ENCODE data around the gene MAPK10. TPM values are rescaled to one million over a fixed set of nuclear protein-coding genes. Genes with fewer than 3 reads are reported as not detected.

MAPK10 gene
- total RNA-seq, 2 experiments from 2014 or later: 0.28 to 0.36 TPM

DNA sequence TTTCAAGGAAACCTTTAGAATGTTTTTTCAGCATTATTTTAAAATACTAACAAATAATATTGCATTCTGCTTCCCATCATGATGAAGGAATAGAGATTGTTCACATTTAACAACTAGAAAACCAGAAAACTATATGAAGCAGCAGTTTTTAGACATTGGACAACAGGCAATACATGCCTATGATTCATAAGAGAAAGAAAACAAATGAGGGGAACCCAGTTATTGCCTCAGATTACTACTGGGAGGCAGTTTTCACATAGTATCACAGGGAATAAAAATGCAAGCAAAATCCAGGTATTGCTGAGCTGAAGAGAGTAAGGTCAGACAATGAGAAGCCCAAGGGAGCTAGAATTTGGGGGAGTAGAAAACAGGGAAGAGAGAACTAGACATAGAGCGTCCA lies 373.6 kb downstream of the MAPK10 start:
- Histone ChIP-seq H3K27ac (ENCODE audit: low read depth in 1 of 2, low read length in 2 of 2) (no peak overlapping the region), H3K9me3 (ENCODE audit: control insufficient read depth in 1 of 2, insufficient read depth in 1 of 2, low read length in 2 of 2) (no peaks in the 10 kb centered on the region), H3K36me3 (ENCODE audit: insufficient read depth, low read length) (no peaks in the 10 kb centered on the region), H3K4me1 (ENCODE audit: insufficient read depth, low read length) (no peaks in the 10 kb centered on the region), H3K27me3 (ENCODE audit: control insufficient read depth in 1 of 2, insufficient read depth in 2 of 2, low read length in 2 of 2) (no peaks in the 10 kb centered on the region), H3K4me3 (ENCODE audit: low read length) (no peak overlapping the region)
- POLR2A ChIA-PET: no interaction called here
- ATAC-seq (ENCODE audit: poor library complexity) (no peak), DNase-seq (no peak)
- H3K4me1 Mint-ChIP-seq (ENCODE audit: low read depth): no peaks in the 10 kb centered on the region
- peaks cover 2% of the 10 kb centered on the region for H3K9me3 Mint-ChIP-seq
- H3K36me3 Mint-ChIP-seq (ENCODE audit: low read depth): no peaks in the 10 kb centered on the region
- intact Hi-C loops (cut with DNase I, micrococcal nuclease): no loop called here
- no peaks in the 10 kb centered on the region for H3K27me3 Mint-ChIP-seq
- no peak overlapping the region for H3K27ac Mint-ChIP-seq
- TF ChIP-seq, protein P1, sequence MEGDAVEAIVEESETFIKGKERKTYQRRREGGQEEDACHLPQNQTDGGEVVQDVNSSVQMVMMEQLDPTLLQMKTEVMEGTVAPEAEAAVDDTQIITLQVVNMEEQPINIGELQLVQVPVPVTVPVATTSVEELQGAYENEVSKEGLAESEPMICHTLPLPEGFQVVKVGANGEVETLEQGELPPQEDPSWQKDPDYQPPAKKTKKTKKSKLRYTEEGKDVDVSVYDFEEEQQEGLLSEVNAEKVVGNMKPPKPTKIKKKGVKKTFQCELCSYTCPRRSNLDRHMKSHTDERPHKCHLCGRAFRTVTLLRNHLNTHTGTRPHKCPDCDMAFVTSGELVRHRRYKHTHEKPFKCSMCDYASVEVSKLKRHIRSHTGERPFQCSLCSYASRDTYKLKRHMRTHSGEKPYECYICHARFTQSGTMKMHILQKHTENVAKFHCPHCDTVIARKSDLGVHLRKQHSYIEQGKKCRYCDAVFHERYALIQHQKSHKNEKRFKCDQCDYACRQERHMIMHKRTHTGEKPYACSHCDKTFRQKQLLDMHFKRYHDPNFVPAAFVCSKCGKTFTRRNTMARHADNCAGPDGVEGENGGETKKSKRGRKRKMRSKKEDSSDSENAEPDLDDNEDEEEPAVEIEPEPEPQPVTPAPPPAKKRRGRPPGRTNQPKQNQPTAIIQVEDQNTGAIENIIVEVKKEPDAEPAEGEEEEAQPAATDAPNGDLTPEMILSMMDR (IDR thresholded peaks at IDR 0.05): no peak
- no peak overlapping the region for H3K4me3 Mint-ChIP-seq
- CTCF ChIA-PET: no interaction called here

DNA sequence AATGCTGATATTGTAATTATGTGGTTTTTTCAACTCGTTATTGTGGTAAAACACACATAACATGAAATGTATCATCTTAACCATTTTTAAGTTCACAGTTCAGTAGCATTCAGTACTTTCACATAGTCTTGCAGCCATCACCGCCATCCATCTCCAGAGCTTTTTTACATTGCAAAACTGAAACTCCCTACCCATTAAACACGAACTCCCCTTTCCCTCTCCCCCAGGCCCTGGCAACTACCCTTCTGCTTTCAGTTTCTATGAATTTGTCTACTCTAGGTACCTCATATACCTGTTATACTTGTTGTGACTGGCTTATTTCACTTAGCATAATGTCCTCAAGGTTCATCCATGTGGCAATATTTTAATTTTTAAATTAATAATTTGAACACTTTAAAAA lies 380.6 kb downstream of the MAPK10 start:
- POLR2A ChIA-PET: no interaction called here
- no peaks in the 10 kb centered on the region for H3K36me3 ChIP-seq (ENCODE audit: insufficient read depth, low read length)
- no peak for ATAC-seq (ENCODE audit: poor library complexity)

DNA sequence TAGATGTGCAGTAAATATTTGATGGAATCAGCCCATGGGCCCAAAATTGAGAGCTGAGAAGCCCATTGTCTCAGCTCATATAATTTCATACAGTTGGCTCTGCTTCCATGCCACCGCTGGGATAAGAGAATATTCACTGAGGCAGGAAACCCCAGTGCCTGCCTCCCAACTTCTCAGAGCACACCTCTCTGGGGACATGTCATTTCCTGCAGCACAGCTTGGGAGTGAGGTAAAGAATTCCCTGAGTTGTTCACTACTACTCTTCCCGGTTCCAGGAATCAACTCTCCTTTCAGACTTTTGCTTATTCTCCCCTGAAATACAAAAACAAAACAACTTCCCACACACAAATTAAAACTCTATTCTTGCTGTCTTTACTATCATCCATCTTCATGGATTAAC lies 389.3 kb downstream of the MAPK10 start:
- POLR2A ChIA-PET: no interaction called here

More for the DNA sequence above, 380.6 kb downstream of the MAPK10 start:
- no peak for DNase-seq
- TF ChIP-seq, protein P1 (IDR thresholded peaks at IDR 0.05): no peak
- CTCF ChIA-PET: no interaction called here
- no peak overlapping the region for H3K27ac Mint-ChIP-seq
- H3K4me3 Mint-ChIP-seq: no peak overlapping the region
- intact Hi-C loops (cut with DNase I, micrococcal nuclease): no loop called here
- H3K27me3 Mint-ChIP-seq: no peaks in the 10 kb centered on the region
- no peak overlapping the region for H3K4me3 ChIP-seq (ENCODE audit: low read length)
- no peak overlapping the region for H3K27ac ChIP-seq (ENCODE audit: low read depth in 1 of 2, low read length in 2 of 2)
- H3K4me1 ChIP-seq (ENCODE audit: insufficient read depth, low read length): no peaks in the 10 kb centered on the region
- H3K4me1 Mint-ChIP-seq (ENCODE audit: low read depth): no peaks in the 10 kb centered on the region
- H3K9me3 ChIP-seq (ENCODE audit: control insufficient read depth in 1 of 2, insufficient read depth in 1 of 2, low read length in 2 of 2): no peaks in the 10 kb centered on the region
- H3K9me3 Mint-ChIP-seq: no peaks in the 10 kb centered on the region
- H3K36me3 Mint-ChIP-seq (ENCODE audit: low read depth): no peaks in the 10 kb centered on the region
- H3K27me3 ChIP-seq (ENCODE audit: control insufficient read depth in 1 of 2, insufficient read depth in 2 of 2, low read length in 2 of 2): no peaks in the 10 kb centered on the region

More for the DNA sequence above, 389.3 kb downstream of the MAPK10 start:
- intact Hi-C loops (cut with DNase I, micrococcal nuclease): no loop called here
- no peaks in the 10 kb centered on the region for H3K27me3 ChIP-seq (ENCODE audit: control insufficient read depth in 1 of 2, insufficient read depth in 2 of 2, low read length in 2 of 2)
- H3K9me3 ChIP-seq (ENCODE audit: control insufficient read depth in 1 of 2, insufficient read depth in 1 of 2, low read length in 2 of 2): no peaks in the 10 kb centered on the region
- no peak overlapping the region for H3K4me3 ChIP-seq (ENCODE audit: low read length)
- no peaks in the 10 kb centered on the region for H3K4me1 Mint-ChIP-seq (ENCODE audit: low read depth)
- H3K9me3 Mint-ChIP-seq: no peaks in the 10 kb centered on the region
- no peak overlapping the region for H3K27ac Mint-ChIP-seq
- H3K27me3 Mint-ChIP-seq: no peaks in the 10 kb centered on the region
- CTCF ChIA-PET: no interaction called here
- DNase-seq (no peak), ATAC-seq (ENCODE audit: poor library complexity) (no peak)
- no peaks in the 10 kb centered on the region for H3K36me3 Mint-ChIP-seq (ENCODE audit: low read depth)
- H3K4me3 Mint-ChIP-seq: no peak overlapping the region
- H3K27ac ChIP-seq (ENCODE audit: low read depth in 1 of 2, low read length in 2 of 2): no peak overlapping the region
- TF ChIP-seq, protein P1 (IDR thresholded peaks at IDR 0.05): no peak
- H3K36me3 ChIP-seq (ENCODE audit: insufficient read depth, low read length): no peaks in the 10 kb centered on the region
- H3K4me1 ChIP-seq (ENCODE audit: insufficient read depth, low read length): no peaks in the 10 kb centered on the region
